Brain pericyte (primary cell): ENCODE measurements around the gene ENPP6.
"Not testable (repeated sequence)": the region's sequence is repeated elsewhere in the genome, so short reads cannot be mapped to it uniquely, and the experiment has no call there.

Experiments
- DNase-seq: peaks from one replicate; pipeline ENCODE4 v3.0.0-alpha.2; 2012; ENCODE audit warnings: low read depth, low spot score

Gene ENPP6

GRCh38 chr4:184148738-184149637, 68.7 kb downstream of the ENPP6 start:
- DNase-seq: no peak

GRCh38 chr4:184147858-184148737, 69.6 kb downstream of the ENPP6 start:
- DNase-seq: no peak

GRCh38 chr4:184146951-184147350, 70.7 kb downstream of the ENPP6 start:
- no peak for DNase-seq

- no peak for DNase-seq
Measured at GRCh38 chr4:184145596-184145995, 72.1 kb downstream of the ENPP6 start.

- DNase-seq: no peak
Measured at GRCh38 chr4:184143770-184144564, 73.7 kb downstream of the ENPP6 start.

- no peak for DNase-seq
Measured at GRCh38 chr4:184142121-184143000, 75.3 kb downstream of the ENPP6 start.

- DNase-seq: not testable (repeated sequence)
Measured at GRCh38 chr4:184140901-184141300, 76.8 kb downstream of the ENPP6 start.

GRCh38 chr4:184136525-184136924, 81.1 kb downstream of the ENPP6 start:
- no peak for DNase-seq

- DNase-seq: no peak
Measured at GRCh38 chr4:184126800-184127199, 90.9 kb downstream of the ENPP6 start.

GRCh38 chr4:184122631-184123408, 94.9 kb downstream of the ENPP6 start:
- DNase-seq: no peak

- no peak for DNase-seq
Measured at GRCh38 chr4:184120549-184121127, 97.0 kb downstream of the ENPP6 start.

GRCh38 chr4:184117662-184118199, 99.9 kb downstream of the ENPP6 start:
- DNase-seq: no peak

- no peak for DNase-seq
Measured at GRCh38 chr4:184115399-184115798, 102.3 kb downstream of the ENPP6 start.

- DNase-seq: no peak
Measured at GRCh38 chr4:184114431-184114830, 103.2 kb downstream of the ENPP6 start.

- DNase-seq: no peak
Measured at GRCh38 chr4:184112006-184112550, 105.6 kb downstream of the ENPP6 start.

GRCh38 chr4:184111233-184111832, 106.3 kb downstream of the ENPP6 start:
- no peak for DNase-seq

GRCh38 chr4:184110452-184111224, 107.0 kb downstream of the ENPP6 start:
- no peak for DNase-seq

GRCh38 chr4:184108006-184108501, 109.6 kb downstream of the ENPP6 start:
- no peak for DNase-seq
